Measurements from ENCODE around the gene ZNF814.
A peak's percentile ranks its signal among the peaks of the same experiment; 100 is the strongest.
"Not testable (repeated sequence)": the region's sequence is repeated elsewhere in the genome, so short reads cannot be mapped to it uniquely, and the experiment has no call there.

Gene ZNF814

DNA sequence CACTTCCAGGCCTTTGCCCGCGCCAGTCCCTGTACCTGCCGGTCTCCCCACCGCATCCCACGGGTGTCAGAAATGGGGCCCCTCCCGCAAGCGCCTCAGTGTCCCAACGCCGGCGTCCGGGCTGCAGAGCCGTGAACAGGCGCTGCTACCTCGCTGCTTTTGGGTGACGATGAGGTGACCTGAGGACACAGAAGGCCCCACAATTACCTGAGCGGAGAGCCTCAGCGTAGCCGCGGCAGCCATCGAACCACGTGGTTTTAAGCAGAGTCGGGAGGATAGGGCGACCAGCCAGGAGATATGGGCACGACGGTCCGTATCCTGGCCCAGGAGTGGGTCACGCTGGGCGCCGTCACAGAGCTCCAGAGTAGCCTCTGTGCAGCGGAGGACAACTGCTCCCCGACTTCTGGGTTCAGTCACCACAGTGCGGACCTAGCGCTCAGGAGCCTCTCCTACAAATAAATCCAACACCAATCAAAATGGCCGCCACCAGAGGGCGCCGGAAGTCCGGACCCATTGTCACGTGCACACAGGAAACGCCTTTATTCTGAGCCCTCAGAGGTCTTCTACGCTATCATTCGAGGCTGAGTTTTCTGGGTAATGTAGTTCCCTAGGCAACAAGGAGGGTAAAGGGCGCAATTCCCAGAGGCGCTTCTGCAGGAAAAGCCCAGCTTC is at the start of gene ZNF814:
ZNF814 (minus strand) TSS at position 478 of the 672 bp plus-strand sequence; CDS start at position 243, 235 bp downstream.
- DNase-seq = peak; percentile 89

DNA sequence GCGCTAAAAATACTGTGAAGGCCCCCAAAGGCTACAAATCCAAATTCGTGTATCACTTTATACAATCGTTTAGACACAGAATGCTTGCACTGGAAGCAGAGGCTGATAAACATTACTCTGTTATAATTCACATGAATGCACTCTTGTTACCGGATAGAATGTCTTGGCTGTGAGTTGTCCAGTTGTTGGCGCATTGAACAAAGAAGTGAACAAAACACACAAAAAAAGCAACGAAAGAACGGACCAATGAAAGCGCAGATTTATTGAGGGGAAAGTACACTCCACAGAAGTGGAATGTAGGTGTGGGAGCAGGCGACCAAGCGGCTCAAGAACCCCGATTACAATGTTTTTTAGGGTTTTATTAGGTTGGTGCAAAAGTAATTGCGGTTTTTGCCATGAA is 46.9 kb upstream of the ZNF814 start:
- DNase-seq = peak; percentile 59

DNA sequence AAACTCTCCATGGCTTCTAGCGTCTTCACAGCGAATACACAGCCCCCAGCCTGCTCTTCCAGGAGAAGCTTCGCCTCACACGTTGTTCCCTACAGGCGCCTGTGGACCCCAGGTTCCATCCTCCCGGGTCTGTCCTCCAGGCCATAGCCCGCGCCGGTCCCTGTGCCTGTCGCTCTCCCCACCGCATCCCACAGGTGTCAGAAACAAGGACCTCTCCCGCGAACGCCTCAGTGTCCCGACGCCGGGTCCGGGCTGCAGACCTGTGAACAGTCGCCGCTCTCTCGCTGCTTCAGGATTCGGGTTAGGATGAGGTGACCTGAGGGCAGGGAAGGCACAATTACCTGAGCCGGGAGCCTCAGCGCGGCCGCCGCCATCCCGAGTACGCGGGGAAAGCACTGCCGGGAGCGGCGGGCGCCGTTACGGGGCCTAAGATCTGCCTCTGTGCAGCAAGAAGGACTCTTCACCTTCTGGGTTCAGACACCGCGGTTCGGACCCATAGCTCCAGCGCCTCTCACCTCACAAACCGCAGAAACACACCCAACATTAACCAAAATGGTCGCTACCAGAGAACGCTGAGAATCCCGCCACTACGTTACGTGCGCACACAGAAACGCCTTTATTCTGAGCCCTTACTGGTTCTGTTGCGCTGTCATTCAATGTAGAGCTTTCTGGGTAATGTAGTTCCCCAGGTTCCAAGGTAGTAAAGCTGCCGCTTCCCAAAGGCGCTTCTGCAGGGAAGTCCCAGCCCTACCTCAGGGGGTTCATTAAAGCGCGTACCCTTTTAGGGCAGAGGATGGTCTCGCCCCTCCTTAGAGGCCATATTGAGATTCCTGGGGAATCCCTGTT is 46.2 kb upstream of the ZNF814 start, which contains the start of gene ZNF418:
ZNF418 (minus strand) TSS at position 583 of the 846 bp plus-strand sequence. CDS start 1,580 bp downstream, outside the sequence.
- DNase-seq = peak; percentile 93

DNA sequence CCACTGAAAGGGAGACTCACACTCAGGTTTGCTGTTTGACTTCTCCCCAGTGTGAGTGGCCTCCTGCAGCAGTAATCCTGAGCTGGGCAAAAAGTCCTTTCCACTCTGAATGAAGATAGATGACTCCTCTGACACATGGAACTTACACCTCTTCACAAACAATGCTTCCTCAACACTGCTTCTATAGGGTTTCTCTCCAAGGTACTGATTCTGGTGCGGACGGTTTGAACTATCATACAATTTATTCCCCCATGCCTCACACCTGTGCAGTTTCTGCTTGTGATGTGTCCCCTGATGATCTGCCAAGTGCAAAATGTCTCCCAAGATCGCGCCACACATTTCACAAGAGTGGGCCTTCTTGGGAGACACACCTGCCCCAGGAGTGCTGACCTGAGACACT is 38.8 kb upstream of the ZNF814 start:
- DNase-seq = no peak

DNA sequence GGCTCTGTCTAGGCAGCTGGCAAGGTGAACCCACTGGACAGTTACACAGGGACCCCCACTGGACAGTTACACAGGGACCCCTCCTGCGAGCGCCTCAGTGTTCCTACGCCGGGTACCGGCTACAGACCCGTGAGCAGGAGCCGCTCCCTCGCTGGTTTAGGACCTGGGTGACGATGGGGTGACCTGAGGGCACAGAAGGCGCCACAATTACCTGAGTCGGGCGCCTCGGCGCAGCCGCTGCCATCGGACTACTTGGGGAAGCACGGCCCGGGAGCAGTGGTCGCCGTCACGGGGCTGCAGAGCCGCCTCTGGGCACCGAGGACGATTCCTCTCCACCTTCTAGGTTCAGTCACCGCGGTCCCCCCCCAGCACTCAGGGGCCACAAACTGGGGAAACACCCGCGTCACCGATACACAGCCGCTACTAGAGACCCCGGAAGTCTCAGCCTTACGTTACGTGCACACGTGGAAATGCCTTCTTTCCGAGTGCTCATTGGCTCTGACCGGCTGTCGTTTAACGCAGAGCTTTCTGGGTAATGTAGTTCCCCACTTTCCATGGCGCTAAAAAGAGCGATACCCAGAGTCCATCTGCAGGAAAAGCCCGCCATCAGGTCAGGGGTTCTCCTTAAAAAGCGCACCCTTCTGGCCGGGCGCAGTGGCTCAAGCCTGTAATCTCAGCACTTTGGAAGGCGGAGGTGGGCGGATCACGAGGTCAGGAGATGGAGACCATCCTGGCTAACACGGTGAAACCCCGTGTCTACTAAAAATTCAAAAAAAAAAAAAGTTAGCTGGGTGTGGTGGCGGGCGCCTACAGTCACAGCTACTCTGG is 27.5 kb upstream of the ZNF814 start, which contains the start of gene ZNF417:
ZNF417 (minus strand) TSS at position 425 of the 828 bp plus-strand sequence; CDS start at position 244, 181 bp downstream.
- DNase-seq = peak; percentile 94

DNA sequence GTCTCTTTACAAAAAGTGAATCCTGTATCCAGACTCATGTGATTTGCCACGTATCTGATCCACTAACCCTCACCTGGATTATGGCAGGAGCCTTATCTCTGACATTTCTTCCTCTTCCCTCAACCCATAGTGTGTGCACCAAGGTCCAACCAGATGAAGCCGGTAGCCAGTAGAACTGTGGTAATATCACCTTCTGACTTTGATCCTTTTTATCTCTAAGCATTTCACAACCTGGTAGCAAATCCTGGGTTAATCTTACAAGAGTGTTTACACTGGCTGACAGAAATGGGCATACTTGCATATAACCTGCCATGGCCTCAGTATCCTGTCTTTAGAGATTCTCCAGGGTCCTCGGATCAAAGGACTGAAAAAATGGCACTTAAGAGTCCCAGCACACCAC is 25.7 kb upstream of the ZNF814 start:
- DNase-seq = no peak

DNA sequence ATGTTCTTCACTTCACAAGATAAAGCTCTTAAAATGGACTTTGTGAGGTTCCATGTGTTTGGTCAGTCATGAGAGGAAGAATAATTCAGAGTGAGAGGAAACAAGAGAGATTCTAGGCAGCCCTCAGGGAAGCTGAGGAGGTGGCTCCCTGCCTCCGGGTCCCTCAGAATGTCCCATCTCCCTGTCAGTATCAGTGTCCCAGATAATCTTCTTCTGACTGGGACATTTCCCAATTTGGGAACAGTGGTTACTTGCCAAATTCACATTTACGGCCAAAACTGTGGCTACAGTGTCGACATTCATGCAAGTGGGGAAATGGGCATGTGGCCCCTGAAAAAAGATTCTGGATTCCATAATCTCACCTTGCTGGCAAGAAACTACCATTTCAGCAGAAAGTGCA is 18.6 kb upstream of the ZNF814 start:
- no peak for DNase-seq

DNA sequence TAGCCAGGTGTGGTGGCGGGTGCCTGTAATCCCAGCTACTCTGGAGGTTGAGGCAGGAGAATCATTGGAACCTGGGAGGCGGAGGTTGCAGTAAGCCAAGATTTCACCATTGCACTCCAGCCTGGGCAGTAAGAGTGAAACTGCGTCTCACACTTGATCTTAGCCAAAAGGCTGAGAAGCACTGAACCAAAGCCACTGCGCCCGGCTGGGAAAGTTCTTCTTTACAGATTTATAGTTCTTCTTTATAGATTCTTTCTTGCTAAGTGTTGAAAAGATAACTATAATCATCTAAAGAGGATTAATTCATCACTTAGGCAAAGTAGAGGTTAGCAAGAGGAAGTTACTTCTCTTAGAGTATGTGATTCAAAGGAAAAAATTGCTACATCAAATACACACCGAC is 16.4 kb upstream of the ZNF814 start:
- no peak for DNase-seq

DNA sequence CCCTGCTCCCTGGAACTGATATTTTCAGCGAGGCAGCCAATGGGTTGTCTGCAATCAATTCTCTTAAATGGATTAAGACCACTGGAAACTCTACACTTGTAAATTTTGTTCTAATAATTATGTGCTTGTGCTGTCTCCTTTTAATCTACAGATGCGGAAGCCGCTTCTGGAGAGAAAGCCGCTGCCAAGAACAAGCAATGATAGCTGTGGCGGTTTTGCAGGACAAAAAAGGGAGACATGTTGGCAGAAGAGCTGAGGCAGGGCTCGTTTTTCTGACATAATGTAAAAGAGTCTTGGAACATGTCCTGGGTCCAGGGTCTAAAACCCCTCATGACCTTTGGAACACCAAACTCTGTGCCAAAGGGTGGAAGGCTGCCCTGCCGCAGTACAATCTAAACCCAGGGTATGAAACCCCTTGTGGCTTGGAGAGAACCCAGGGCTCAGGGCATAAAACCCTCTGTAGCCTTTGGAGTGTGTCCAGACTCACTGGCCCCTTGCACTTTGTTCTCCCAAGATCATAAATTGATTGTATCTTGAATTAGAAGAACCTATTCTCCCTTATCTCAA is 14.9 kb upstream of the ZNF814 start:
- no peak for DNase-seq

DNA sequence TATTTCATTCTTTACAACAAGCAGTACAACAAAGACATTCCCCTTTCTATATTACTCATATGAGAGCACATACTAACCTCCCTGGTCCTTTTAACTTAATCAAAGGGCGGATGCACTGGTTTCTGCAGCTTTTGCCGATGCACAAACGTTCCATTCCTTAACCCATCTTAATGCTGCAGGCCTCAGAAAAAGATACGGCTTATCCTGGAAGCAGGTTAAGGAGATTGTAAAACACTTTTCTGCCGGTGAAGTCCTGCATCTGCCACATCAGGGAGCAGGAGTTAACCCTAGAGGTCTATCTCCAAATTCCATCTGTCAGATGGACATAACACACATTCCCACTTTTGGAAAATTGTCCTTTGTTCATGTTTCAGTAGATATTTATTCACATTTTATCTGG is 11.5 kb upstream of the ZNF814 start:
- no peak for DNase-seq

DNA sequence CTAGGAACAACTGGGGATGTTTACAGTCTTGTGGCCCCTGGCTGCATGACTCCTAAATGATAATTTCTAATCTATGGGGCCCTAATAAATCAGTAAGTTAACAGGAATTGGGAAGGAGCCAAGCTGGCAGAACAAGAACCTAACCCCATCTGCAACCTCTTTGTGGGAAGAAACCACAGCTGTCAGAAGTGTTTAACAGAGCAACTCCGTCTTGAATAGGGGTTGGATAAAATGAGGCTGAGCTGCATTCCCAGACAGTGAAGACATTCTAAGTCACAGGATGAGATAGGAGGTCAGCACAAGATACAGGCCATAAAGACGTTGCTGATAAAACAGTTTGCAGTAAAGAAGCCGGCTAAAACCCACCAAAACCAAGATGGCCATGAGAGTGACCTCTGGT is 1.9 kb upstream of the ZNF814 start:
- not testable (repeated sequence) for DNase-seq

DNA sequence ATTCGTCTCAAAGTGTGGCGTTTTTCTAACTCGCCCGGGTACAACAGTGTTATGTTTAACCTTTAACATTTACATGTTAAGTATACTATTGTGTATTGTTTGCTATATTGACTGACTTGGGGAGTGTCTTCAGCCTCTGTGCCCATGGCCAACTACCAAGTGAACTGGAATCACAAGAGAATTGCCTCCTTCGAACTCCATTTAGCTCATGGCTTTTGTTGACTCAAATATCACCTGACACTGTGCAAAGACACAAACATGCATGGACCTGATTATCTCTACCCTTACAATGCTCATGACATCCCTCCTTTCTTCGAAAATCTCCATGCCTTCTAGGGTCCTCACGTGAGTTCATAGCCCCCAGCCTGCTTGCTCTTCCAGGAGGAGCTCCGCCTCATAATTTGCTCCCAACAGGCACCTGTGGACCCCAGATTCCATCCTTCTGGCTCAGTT is 704 bp downstream of the ZNF814 start:
- no peak for DNase-seq

DNA sequence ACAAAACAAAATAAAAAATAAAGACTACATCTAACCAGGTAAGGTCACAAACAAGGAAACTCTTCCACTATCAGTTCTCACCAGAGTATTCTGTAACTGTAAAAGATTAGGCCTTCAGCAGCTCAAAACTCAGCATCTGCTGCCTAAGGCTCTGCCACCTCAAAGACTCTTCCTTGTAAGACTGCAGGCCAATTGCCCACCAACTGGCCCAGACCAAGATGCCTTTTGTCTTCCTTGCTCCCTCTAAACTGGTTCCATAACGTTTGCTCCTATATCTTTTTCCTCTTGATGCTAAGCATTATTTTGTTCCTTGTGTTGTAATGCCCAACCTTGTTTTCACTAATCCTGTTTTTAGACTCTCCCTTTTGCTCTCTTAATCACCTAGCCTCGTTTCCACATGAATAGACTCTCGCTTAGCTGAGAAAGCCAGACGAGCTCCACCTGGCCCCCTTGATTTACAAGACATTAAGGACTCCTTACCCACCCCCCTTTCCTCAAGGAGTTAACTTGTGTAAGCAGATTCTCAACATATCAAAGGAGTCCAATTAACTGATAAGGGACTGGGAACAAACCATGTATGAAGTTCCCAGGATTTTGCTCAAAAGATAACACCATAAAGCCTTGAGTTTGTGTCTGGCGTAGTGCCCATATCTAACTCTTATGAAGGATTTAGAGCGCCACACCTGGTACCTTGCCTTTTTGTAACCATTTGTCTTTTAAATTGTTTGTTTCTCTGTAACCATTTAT is 1.5 kb downstream of the ZNF814 start:
- no peak for DNase-seq

DNA sequence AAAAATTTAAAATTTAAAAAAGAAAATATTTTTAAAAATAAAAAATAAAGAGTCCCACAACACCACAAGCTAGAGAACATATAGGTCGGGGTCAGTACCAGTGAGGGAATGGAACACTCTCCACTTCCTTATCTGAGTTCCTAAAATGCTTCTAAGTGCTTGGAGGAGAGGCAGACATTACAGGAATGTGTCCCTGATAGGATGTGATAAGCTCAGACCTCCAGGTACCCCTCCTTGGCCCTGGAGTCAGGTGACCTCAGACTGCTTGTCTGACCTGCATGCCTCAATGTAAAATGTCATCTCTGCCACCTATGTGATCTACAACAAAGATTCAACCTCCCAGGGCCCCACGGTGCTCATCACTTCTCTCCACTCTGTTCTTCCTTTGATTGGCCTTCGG is 2.8 kb downstream of the ZNF814 start:
- no peak for DNase-seq

DNA sequence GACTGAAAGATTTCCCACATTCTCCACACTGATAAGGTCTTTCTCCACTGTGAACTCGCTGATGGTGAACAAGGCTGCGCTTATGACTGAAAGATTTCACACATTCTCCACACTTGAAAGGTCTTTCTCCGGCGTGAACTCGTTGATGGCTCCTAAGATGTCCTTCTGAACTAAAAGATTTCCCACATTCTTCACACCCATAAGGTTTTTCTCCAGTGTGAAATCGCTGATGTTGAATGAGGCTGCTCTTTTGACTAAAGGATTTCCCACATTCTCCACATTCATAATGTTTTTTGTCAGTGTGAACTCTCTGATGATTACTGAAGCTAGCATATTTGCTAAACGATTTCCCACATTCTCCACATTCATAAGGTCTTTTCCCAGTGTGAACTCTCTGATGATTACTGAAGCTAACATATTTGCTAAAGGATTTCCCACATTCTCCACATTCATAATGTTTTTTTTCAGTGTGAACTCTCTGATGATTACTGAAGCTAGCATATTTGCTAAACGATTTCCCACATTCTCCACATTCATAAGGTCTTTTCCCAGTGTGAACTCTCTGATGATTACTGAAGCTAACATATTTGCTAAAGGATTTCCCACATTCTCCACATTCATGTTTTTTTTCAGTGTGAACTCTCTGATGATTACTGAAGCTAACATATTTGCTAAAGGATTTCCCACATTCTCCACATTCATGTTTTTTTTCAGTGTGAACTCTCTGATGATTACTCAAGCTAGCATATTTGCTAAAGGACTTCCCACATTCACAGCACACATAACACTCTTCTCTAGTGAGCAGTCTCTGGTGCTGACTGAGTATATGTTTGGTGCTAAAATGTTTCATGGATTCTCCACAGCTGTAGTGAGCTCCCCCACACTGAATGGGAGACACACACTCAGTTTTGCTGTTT is 14.7 kb downstream of the ZNF814 start:
- not testable (repeated sequence) for DNase-seq

DNA sequence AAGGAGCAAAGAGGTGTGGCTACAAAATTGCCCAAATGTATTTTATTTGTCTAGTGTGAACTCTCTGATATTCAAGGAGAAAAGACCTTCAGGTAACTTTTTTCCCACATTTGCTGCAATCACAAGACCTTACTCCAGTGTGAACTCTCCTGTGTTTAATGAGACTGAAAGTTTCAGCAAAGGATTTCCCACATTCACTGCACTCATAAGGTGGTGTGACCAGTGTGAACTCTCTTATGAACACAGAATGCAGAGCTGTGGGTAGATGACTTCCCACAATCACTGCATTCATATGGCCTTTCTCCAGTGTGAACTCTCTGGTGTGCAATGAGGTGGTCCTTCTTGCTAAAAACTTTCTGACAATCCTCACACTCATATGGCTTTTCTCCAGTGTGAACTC is 16.4 kb downstream of the ZNF814 start:
- no peak for DNase-seq

DNA sequence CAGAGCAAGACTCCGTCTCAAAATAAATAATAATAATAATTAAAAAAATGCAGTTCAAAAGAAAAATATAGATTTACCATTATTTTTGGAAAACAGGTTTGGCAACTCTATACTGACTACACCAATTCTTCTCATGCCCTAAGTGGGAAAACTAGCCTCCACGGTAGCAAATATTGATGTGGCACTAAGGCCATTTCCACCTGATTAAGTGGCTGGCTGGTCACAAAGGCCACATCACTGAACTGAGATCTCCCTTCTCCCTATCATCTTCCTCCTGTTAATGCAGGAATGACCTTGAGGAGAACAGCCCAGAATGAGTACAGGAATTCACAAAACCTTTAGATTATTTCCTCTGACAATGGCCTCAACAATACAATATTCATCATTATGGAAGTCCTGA is 18.6 kb downstream of the ZNF814 start:
- no peak for DNase-seq

DNA sequence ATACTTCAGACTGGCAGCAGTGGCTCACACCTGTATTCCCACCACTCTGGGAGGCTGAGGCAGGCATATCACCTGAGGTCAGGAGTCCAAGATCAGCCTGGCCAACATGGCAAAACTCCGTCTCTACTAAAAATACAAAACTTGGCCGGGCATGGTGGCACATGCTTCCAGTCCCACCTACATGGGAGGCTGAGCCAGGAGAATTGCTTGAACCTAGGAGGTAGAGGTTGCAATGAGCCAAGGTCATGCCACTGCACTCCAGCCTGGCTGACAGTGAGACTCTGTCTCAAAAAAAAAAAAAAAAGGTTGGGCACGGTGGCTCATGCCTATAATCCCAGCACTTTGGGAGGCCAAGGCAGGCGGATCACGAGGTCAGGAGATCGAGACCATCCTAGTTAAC is 19.2 kb downstream of the ZNF814 start:
- not testable (repeated sequence) for DNase-seq

DNA sequence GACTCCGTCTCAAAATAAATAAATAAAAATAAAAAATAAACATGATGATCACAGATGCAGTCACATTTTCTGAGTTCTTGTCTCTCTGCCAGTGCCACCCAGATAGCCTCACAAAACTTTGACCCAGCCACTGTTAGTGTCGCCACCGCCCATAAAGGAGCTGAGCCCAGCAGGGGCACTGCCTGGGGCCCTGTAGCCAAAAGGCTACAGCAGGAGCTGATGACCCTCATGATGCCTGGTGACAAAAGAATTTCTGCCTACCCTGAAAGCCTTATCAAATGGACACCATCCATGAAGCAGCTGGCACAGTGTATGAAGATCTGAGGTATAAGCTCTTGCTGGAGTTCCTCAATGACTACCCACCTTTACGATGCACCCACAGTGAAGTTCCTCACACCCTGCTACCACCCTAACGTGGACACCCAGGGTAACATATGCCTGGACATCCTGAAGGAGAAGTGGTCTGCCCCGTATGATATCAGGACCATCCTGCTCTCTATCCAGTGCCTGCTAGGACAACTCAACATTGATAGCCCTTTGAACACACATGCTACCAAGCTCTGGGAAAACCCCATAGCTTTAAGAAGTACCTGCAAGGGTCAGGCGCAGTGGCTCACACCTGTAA is 20.9 kb downstream of the ZNF814 start:
- DNase-seq = no peak

DNA sequence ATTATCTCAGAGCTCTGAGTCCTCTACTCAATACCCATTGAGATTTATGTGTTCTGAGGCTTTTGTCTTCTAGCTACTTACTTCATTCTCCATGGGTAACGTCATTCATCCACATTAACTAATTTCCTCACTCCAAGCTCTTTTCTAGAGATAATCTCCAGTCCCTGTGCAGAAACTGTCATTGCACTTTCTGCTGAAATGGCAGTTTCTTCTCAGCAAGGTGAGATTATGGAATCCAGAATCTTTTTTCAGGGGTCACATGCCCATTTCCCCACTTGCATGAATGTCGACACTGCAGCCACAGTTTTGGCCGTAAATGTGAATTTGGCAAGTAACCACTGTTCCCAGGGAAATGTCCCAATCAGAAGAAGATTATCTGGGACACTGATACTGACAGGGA is 26.5 kb downstream of the ZNF814 start:
- not testable (repeated sequence) for DNase-seq

Data from midbrain (tissue), 1 donor.